Ovary (tissue), 3 donors: ENCODE measurements around the gene CCDC106.

ENCODE experiments used
- CTCF ChIP-seq, 3 donors: fragments of 450-650 bp in 2 of 3; fragments of 200-600 bp in 1 of 3; IDR thresholded peaks; one replicate each; pipeline versions ENCODE4 v1.5.1 to v1.8.0; 2016 to 2022; ENCODE audit warnings: antibody characterized with exemption in 3 of 3, mild to moderate bottlenecking in 1 of 3
- EP300 ChIP-seq: sonication (generic); formaldehyde crosslinking; IDR thresholded peaks from one replicate; pipeline ENCODE4 v1.6.1; 2017; ENCODE audit warnings: antibody characterized with exemption
- POLR2A ChIP-seq: fragments of 450-650 bp; IDR thresholded peaks from one replicate; pipeline ENCODE4 v1.6.1; 2017; ENCODE audit warnings: antibody characterized with exemption, mild to moderate bottlenecking, moderate library complexity
- donor health status: DM: no; HTN: no; CAD: no.

- TF ChIP-seq CTCF (IDR thresholded peaks at IDR 0.05) (peak; percentile 38 to 77 (median 69)), EP300 (no peak), POLR2A (no peak)
Measured at GRCh38 chr19:55640043-55640576, 7.9 kb upstream of the CCDC106 start.
